Measurements from ENCODE around the gene SGCD.

Gene SGCD

GRCh38 chr5:156704139-156704538, 377.2 kb downstream of the SGCD start:
- H3K9me3 ChIP-seq (replicated peaks in 1 of 11): no peaks in the 10 kb centered on the region
- no peak overlapping the region for H3K4me2 ChIP-seq
- no peaks in the 10 kb centered on the region for H3K27me3 ChIP-seq
- no peaks in the 10 kb centered on the region for H3K4me1 ChIP-seq
- no peak overlapping the region for H3K9ac ChIP-seq
- no peak overlapping the region for H3K27ac ChIP-seq
- TF ChIP-seq Cebpa-rat (IDR thresholded peaks at IDR 0.05): no peak
- H3K4me3 ChIP-seq: no peak overlapping the region
- no peaks in the 10 kb centered on the region for H3K36me3 ChIP-seq
- no peaks in the 10 kb centered on the region for H4K20me1 ChIP-seq

GRCh38 chr5:156706631-156707030, 379.7 kb downstream of the SGCD start:
- H3K27me3 ChIP-seq: no peaks in the 10 kb centered on the region
- H4K20me1 ChIP-seq: no peaks in the 10 kb centered on the region
- no peaks in the 10 kb centered on the region for H3K36me3 ChIP-seq
- H3K4me1 ChIP-seq: no peaks in the 10 kb centered on the region
- H3K4me2 ChIP-seq: no peak overlapping the region
- TF ChIP-seq Cebpa-rat (IDR thresholded peaks at IDR 0.05): no peak
- H3K4me3 ChIP-seq: no peak overlapping the region
- H3K9me3 ChIP-seq (replicated peaks in 1 of 11): no peaks in the 10 kb centered on the region
- H3K9ac ChIP-seq: no peak overlapping the region
- H3K27ac ChIP-seq: no peak overlapping the region

GRCh38 chr5:156707750-156708149, 380.8 kb downstream of the SGCD start:
- H3K27ac ChIP-seq: no peak overlapping the region
- 0 out of 22 replicates have a peak, but pooled peaks cover 0 to 3% (median 0%) of the 10 kb centered on the region in 11 experiments for H3K9me3 ChIP-seq (replicated peaks in 1 of 11)
- H3K36me3 ChIP-seq: no peaks in the 10 kb centered on the region
- no peaks in the 10 kb centered on the region for H3K4me1 ChIP-seq
- H3K9ac ChIP-seq: no peak overlapping the region
- no peak for TF ChIP-seq Cebpa-rat (IDR thresholded peaks at IDR 0.05)
- H3K4me3 ChIP-seq: no peak overlapping the region
- no peaks in the 10 kb centered on the region for H4K20me1 ChIP-seq
- H3K4me2 ChIP-seq: no peak overlapping the region
- no peaks in the 10 kb centered on the region for H3K27me3 ChIP-seq

- no peak for TF ChIP-seq Cebpa-rat (IDR thresholded peaks at IDR 0.05)
- peak overlapping the region in 7 of 11 experiments; percentile 15 to 60 (median 44); a peak in 10 of 22 replicates for H3K4me2 ChIP-seq
- no peak overlapping the region for H3K9ac ChIP-seq
- H3K4me3 ChIP-seq: no peak overlapping the region
- no peaks in the 10 kb centered on the region for H4K20me1 ChIP-seq
- H3K27ac ChIP-seq: peak overlapping the region in 1 of 11 experiments; percentile 2; a peak in 1 of 22 replicates
- H3K4me1 ChIP-seq: peaks cover 0 to 43% (median 18%) of the 10 kb centered on the region in 10 experiments; a peak in 16 of 20 replicates
- H3K36me3 ChIP-seq: no peaks in the 10 kb centered on the region
- H3K9me3 ChIP-seq (replicated peaks in 1 of 11): 0 out of 22 replicates have a peak, but pooled peaks cover 0 to 3% (median 0%) of the 10 kb centered on the region in 11 experiments
- no peaks in the 10 kb centered on the region for H3K27me3 ChIP-seq
Measured at GRCh38 chr5:156715287-156715686, 388.3 kb downstream of the SGCD start.

- no peaks in the 10 kb centered on the region for H3K36me3 ChIP-seq
- no peak for TF ChIP-seq Cebpa-rat (IDR thresholded peaks at IDR 0.05)
- H3K4me3 ChIP-seq: no peak overlapping the region
- H3K27ac ChIP-seq: peak overlapping the region in 4 of 11 experiments; percentile 27 to 62 (median 37); a peak in 8 of 22 replicates
- no peaks in the 10 kb centered on the region for H3K27me3 ChIP-seq
- H3K4me2 ChIP-seq: peak overlapping the region in 9 of 11 experiments; percentile 5 to 60 (median 44); a peak in 14 of 22 replicates
- H3K9ac ChIP-seq: peak overlapping the region in 1 of 11 experiments; percentile 9; a peak in 1 of 22 replicates
- peaks cover 0 to 43% (median 18%) of the 10 kb centered on the region in 10 experiments; a peak in 16 of 20 replicates for H3K4me1 ChIP-seq
- no peaks in the 10 kb centered on the region for H4K20me1 ChIP-seq
- 0 out of 22 replicates have a peak, but pooled peaks cover 0 to 3% (median 0%) of the 10 kb centered on the region in 11 experiments for H3K9me3 ChIP-seq (replicated peaks in 1 of 11)
Measured at GRCh38 chr5:156716591-156717380, 389.8 kb downstream of the SGCD start.

GRCh38 chr5:156718985-156719384, 392.0 kb downstream of the SGCD start:
- no peaks in the 10 kb centered on the region for H3K36me3 ChIP-seq
- H3K27ac ChIP-seq: no peak overlapping the region
- no peak overlapping the region for H3K4me2 ChIP-seq
- no peak overlapping the region for H3K9ac ChIP-seq
- H3K9me3 ChIP-seq (replicated peaks in 1 of 11): no peaks in the 10 kb centered on the region
- no peaks in the 10 kb centered on the region for H3K27me3 ChIP-seq
- TF ChIP-seq Cebpa-rat (IDR thresholded peaks at IDR 0.05): no peak
- no peaks in the 10 kb centered on the region for H4K20me1 ChIP-seq
- peaks cover 0 to 34% (median 18%) of the 10 kb centered on the region in 10 experiments; a peak in 16 of 20 replicates for H3K4me1 ChIP-seq
- no peak overlapping the region for H3K4me3 ChIP-seq

- Histone ChIP-seq H4K20me1 (no peaks in the 10 kb centered on the region), H3K4me3 (no peak overlapping the region), H3K4me2 (no peak overlapping the region), H3K36me3 (no peaks in the 10 kb centered on the region), H3K4me1 (peaks cover 0 to 14% (median 0%) of the 10 kb centered on the region in 10 experiments; a peak in 5 of 20 replicates), H3K9ac (no peak overlapping the region), H3K27ac (no peak overlapping the region), H3K27me3 (no peaks in the 10 kb centered on the region), H3K9me3 (replicated peaks in 1 of 11) (no peaks in the 10 kb centered on the region)
- TF ChIP-seq Cebpa-rat (IDR thresholded peaks at IDR 0.05): no peak
Measured at GRCh38 chr5:156722358-156722757, 395.4 kb downstream of the SGCD start.

GRCh38 chr5:156735477-156735876, 408.5 kb downstream of the SGCD start:
- Histone ChIP-seq H3K4me3 (no peak overlapping the region), H3K36me3 (no peaks in the 10 kb centered on the region), H3K9ac (no peak overlapping the region), H3K27ac (no peak overlapping the region), H3K9me3 (replicated peaks in 1 of 11) (no peaks in the 10 kb centered on the region), H3K27me3 (no peaks in the 10 kb centered on the region), H3K4me1 (no peaks in the 10 kb centered on the region), H3K4me2 (no peak overlapping the region), H4K20me1 (no peaks in the 10 kb centered on the region)
- no peak for TF ChIP-seq Cebpa-rat (IDR thresholded peaks at IDR 0.05)

GRCh38 chr5:156741516-156741915, 414.6 kb downstream of the SGCD start:
- H4K20me1 ChIP-seq: no peaks in the 10 kb centered on the region
- no peak overlapping the region for H3K9ac ChIP-seq
- H3K36me3 ChIP-seq: no peaks in the 10 kb centered on the region
- H3K4me3 ChIP-seq: no peak overlapping the region
- H3K9me3 ChIP-seq (replicated peaks in 1 of 11): no peaks in the 10 kb centered on the region
- no peaks in the 10 kb centered on the region for H3K4me1 ChIP-seq
- H3K27ac ChIP-seq: no peak overlapping the region
- no peak overlapping the region for H3K4me2 ChIP-seq
- TF ChIP-seq Cebpa-rat (IDR thresholded peaks at IDR 0.05): no peak
- H3K27me3 ChIP-seq: no peaks in the 10 kb centered on the region

- TF ChIP-seq Cebpa-rat (IDR thresholded peaks at IDR 0.05): no peak
- H3K4me2 ChIP-seq: no peak overlapping the region
- H3K4me1 ChIP-seq: no peaks in the 10 kb centered on the region
Measured at GRCh38 chr5:156753846-156754245, 426.9 kb downstream of the SGCD start.

More at GRCh38 chr5:156753846-156754245, 426.9 kb downstream of the SGCD start:
- Histone ChIP-seq H3K27ac (no peak overlapping the region), H3K9me3 (replicated peaks in 1 of 11) (no peaks in the 10 kb centered on the region), H3K4me3 (no peak overlapping the region), H3K9ac (no peak overlapping the region), H4K20me1 (no peaks in the 10 kb centered on the region), H3K27me3 (no peaks in the 10 kb centered on the region), H3K36me3 (no peaks in the 10 kb centered on the region)
